Vagina (tissue), 2 donors: Measurements from ENCODE around the gene PEPD. TPM values are rescaled to one million over a fixed set of nuclear protein-coding genes. Genes with fewer than 3 reads are reported as not detected.

ENCODE experiments used
- DNase-seq, 2 donors: peaks; one replicate each; pipeline ENCODE4 v3.0.0-alpha.2; 2017; ENCODE audit errors: extremely low spot score in 2 of 2
- H3K27ac ChIP-seq: fragments of 200-600 bp; sonication (generic); one replicate; pipeline ENCODE4 v1.5.1; 2019
- H3K27me3 ChIP-seq: fragments of 200-600 bp; sonication (generic); one replicate; pipeline ENCODE4 v1.5.1; 2019
- H3K36me3 ChIP-seq, 2 donors: fragments of 200-600 bp; sonication (generic); one replicate each; pipeline ENCODE4 v1.5.1; 2017 to 2019
- H3K4me1 ChIP-seq: fragments of 200-600 bp; sonication (generic); one replicate; pipeline ENCODE4 v1.5.1; 2019
- H3K4me3 ChIP-seq, 2 donors: fragments of 200-600 bp; sonication (generic); 1 replicate in 1 of 2; 2 replicates in 1 of 2; pipeline ENCODE4 v1.5.1; 2016 to 2019
- H3K9me3 ChIP-seq: fragments of 200-600 bp; sonication (generic); one replicate; pipeline ENCODE4 v1.5.1; 2019
- CTCF ChIP-seq, 3 experiments: fragments of 450-650 bp in 2 of 3; fragments of 200-600 bp in 1 of 3; sonication (generic) in 1 of 3; IDR thresholded peaks; one replicate each; pipeline ENCODE4 v1.5.1; 2017 to 2019; ENCODE audit warnings: antibody characterized with exemption in 3 of 3, mild to moderate bottlenecking in 2 of 3, moderate library complexity in 2 of 3
- POLR2A ChIP-seq, 2 donors: fragments of 450-650 bp; IDR thresholded peaks; one replicate each; pipeline ENCODE4 v1.6.1; 2017; ENCODE audit warnings: antibody characterized with exemption in 2 of 2, mild to moderate bottlenecking in 2 of 2, moderate library complexity in 2 of 2
- POLR2AphosphoS5 ChIP-seq, 2 donors: sonication (generic); formaldehyde crosslinking; IDR thresholded peaks; one replicate each; pipeline ENCODE4 v1.9.0; 2017; ENCODE audit warnings: antibody characterized with exemption in 2 of 2, mild to moderate bottlenecking in 2 of 2, low read depth in 1 of 2; ENCODE audit not compliant: insufficient read depth in 1 of 2
- intact Hi-C: fragments of 100-400 bp; cut with DNase I; formaldehyde crosslinking; loops from one replicate; pipeline ENCODE4 v1.15.1; 2023
- total RNA-seq: library from RNA; depleted of rRNA; stranded (reverse); fragments of >200 nt; gene quantifications from one replicate; pipeline ENCODE4 v1.2.3, GENCODE V29; 2016

Gene PEPD
- total RNA-seq, 1 donor from 2014 or later = 61.9 TPM

- no peaks in the 10 kb centered on the region for H3K9me3 ChIP-seq
- no peak overlapping the region for H3K4me3 ChIP-seq
- intact Hi-C loops = no loop called here
- TF ChIP-seq POLR2AphosphoS5 (IDR thresholded peaks at IDR 0.05; ENCODE audit: insufficient read depth in 1 of 2, low read depth in 1 of 2) = no peak
- no peak for TF ChIP-seq POLR2A (IDR thresholded peaks at IDR 0.05)
- no peak for TF ChIP-seq CTCF (IDR thresholded peaks at IDR 0.05)
- H3K36me3 ChIP-seq = no peaks in the 10 kb centered on the region
- no peaks in the 10 kb centered on the region for H3K27me3 ChIP-seq
- H3K27ac ChIP-seq = no peak overlapping the region
- DNase-seq = no peak
- H3K4me1 ChIP-seq = peaks cover 14% of the 10 kb centered on the region
Measured at GRCh38 chr19:33402421-33403220, 119.0 kb downstream of the PEPD start.

GRCh38 chr19:33401683-33402420, 119.7 kb downstream of the PEPD start:
- no peaks in the 10 kb centered on the region for H3K9me3 ChIP-seq
- no peaks in the 10 kb centered on the region for H3K36me3 ChIP-seq
- no peaks in the 10 kb centered on the region for H3K27me3 ChIP-seq
- no peak for TF ChIP-seq POLR2A (IDR thresholded peaks at IDR 0.05)
- no peak for TF ChIP-seq CTCF (IDR thresholded peaks at IDR 0.05)
- no peak for TF ChIP-seq POLR2AphosphoS5 (IDR thresholded peaks at IDR 0.05; ENCODE audit: insufficient read depth in 1 of 2, low read depth in 1 of 2)
- peaks cover 15% of the 10 kb centered on the region for H3K4me1 ChIP-seq
- no peak overlapping the region for H3K4me3 ChIP-seq
- no peak overlapping the region for H3K27ac ChIP-seq
- no peak for DNase-seq
- intact Hi-C loops = no loop called here

GRCh38 chr19:33400856-33401682, 120.5 kb downstream of the PEPD start:
- Histone ChIP-seq H3K4me3 (no peak overlapping the region), H3K27me3 (no peaks in the 10 kb centered on the region), H3K4me1 (peaks cover 16% of the 10 kb centered on the region), H3K9me3 (no peaks in the 10 kb centered on the region), H3K36me3 (no peaks in the 10 kb centered on the region), H3K27ac (no peak overlapping the region)
- TF ChIP-seq POLR2AphosphoS5 (IDR thresholded peaks at IDR 0.05; ENCODE audit: insufficient read depth in 1 of 2, low read depth in 1 of 2) (no peak), CTCF (IDR thresholded peaks at IDR 0.05) (no peak), POLR2A (IDR thresholded peaks at IDR 0.05) (no peak)
- intact Hi-C loops = no loop called here
- DNase-seq = no peak

GRCh38 chr19:33399745-33400681, 121.6 kb downstream of the PEPD start:
- peaks cover 19% of the 10 kb centered on the region for H3K4me1 ChIP-seq
- intact Hi-C loops = no loop called here
- TF ChIP-seq POLR2AphosphoS5 (IDR thresholded peaks at IDR 0.05; ENCODE audit: insufficient read depth in 1 of 2, low read depth in 1 of 2) = no peak
- no peak for TF ChIP-seq CTCF (IDR thresholded peaks at IDR 0.05)
- TF ChIP-seq POLR2A (IDR thresholded peaks at IDR 0.05) = no peak
- no peak for DNase-seq
- no peak overlapping the region for H3K4me3 ChIP-seq
- H3K27ac ChIP-seq = no peak overlapping the region
- no peaks in the 10 kb centered on the region for H3K27me3 ChIP-seq
- no peaks in the 10 kb centered on the region for H3K9me3 ChIP-seq
- H3K36me3 ChIP-seq = no peaks in the 10 kb centered on the region
